Liver (tissue), 9 donors: ENCODE results near the gene TTLL3. TPM values are rescaled to one million over a fixed set of nuclear protein-coding genes. Genes with fewer than 3 reads are reported as not detected.

Experiments
- DNase-seq: peaks from one replicate; pipeline ENCODE4 v3.0.0-alpha.2; 2017; ENCODE audit warnings: low spot score
- H3K27ac ChIP-seq, 2 donors: one replicate each; pipeline ENCODE4 v1.7.0; 2013; ENCODE audit warnings: inconsistent platforms in 2 of 2, low read length in 2 of 2, control low read depth in 1 of 2, low read depth in 1 of 2, mild to moderate bottlenecking in 1 of 2
- H3K27me3 ChIP-seq, 4 donors: one replicate each; pipeline versions ENCODE4 v1.6.1 to v1.7.0; 2013; ENCODE audit warnings: low read length in 3 of 4, inconsistent platforms in 1 of 4, mild to moderate bottlenecking in 1 of 4, moderate library complexity in 1 of 4; ENCODE audit not compliant: control insufficient read depth in 4 of 4, insufficient read depth in 4 of 4
- H3K36me3 ChIP-seq, 4 donors: one replicate each; pipeline versions ENCODE4 v1.6.1 to v1.7.0; 2013; ENCODE audit warnings: low read length in 3 of 4, mild to moderate bottlenecking in 3 of 4, low read depth in 1 of 4, moderate library complexity in 1 of 4; ENCODE audit not compliant: control insufficient read depth in 4 of 4, insufficient read depth in 3 of 4
- H3K4me1 ChIP-seq, 4 donors: one replicate each; pipeline versions ENCODE4 v1.6.1 to v1.7.0; 2013; ENCODE audit warnings: low read length in 3 of 4, mild to moderate bottlenecking in 3 of 4, moderate library complexity in 1 of 4; ENCODE audit not compliant: control insufficient read depth in 4 of 4, insufficient read depth in 4 of 4
- H3K4me3 ChIP-seq, 3 donors: one replicate each; pipeline versions ENCODE4 v1.6.1 to v1.7.0; 2013; ENCODE audit warnings: low read length in 3 of 3, control low read depth in 1 of 3, low read depth in 1 of 3, mild to moderate bottlenecking in 1 of 3
- H3K9ac ChIP-seq, 2 donors: one replicate each; pipeline ENCODE4 v1.7.0; 2013; ENCODE audit warnings: low read length in 2 of 2, mild to moderate bottlenecking in 2 of 2, moderate library complexity in 2 of 2, control low read depth in 1 of 2, low read depth in 1 of 2
- H3K9me3 ChIP-seq, 4 donors: one replicate each; pipeline versions ENCODE4 v1.6.1 to v1.7.0; 2013; ENCODE audit warnings: low read length in 3 of 4; ENCODE audit not compliant: control insufficient read depth in 4 of 4
- FOXA2 ChIP-seq: IDR thresholded peaks from 2 replicates; pipeline ENCODE4 v1.6.1; 2016; ENCODE audit warnings: antibody characterized with exemption
- HNF4A ChIP-seq, 2 donors: conservative IDR thresholded peaks; 2 replicates each; pipeline ENCODE4 v1.6.1; 2016; ENCODE audit warnings: antibody characterized with exemption in 2 of 2, mild to moderate bottlenecking in 2 of 2
- HNF4G ChIP-seq: IDR thresholded peaks from 2 replicates; pipeline ENCODE4 v1.6.1; 2016; ENCODE audit warnings: antibody characterized with exemption
- NR2F2 ChIP-seq: IDR thresholded peaks from 2 replicates; pipeline ENCODE4 v1.6.1; 2016; ENCODE audit warnings: antibody characterized with exemption
- RXRA ChIP-seq, 2 donors: IDR thresholded peaks; 2 replicates each; pipeline ENCODE4 v1.6.1; 2017 to 2018; ENCODE audit warnings: antibody characterized with exemption in 2 of 2, mild to moderate bottlenecking in 1 of 2
- TAF1 ChIP-seq: conservative IDR thresholded peaks from 2 replicates; pipeline ENCODE4 v1.6.1; 2016; ENCODE audit warnings: antibody characterized with exemption, mild to moderate bottlenecking
- YY1 ChIP-seq: IDR thresholded peaks from 2 replicates; pipeline ENCODE4 v1.6.1; 2016; ENCODE audit warnings: antibody characterized with exemption, mild to moderate bottlenecking
- WGBS: extraction: QIAGEN DNeasy Blood & Tissue Kit; methylation state at CpG from one replicate; pipeline ENCODE4 v1.1.7; 2013; 5-methylcytosine and 5-hydroxymethylcytosine counted together
- polyA plus RNA-seq, 2 donors: library from polyadenylated mRNA; stranded (reverse) in 1 of 2; unstranded in 1 of 2; fragments of 200-250 nt in 1 of 2; fragments of >200 nt in 1 of 2; fragmentation: Nextera tagmentation in 1 of 2; extraction: Ambion mirVana in 1 of 2; gene quantifications; one replicate each; pipeline versions ENCODE4 v1.2.1 to v1.2.3, GENCODE V29; 2013 to 2015
- total RNA-seq, 2 donors: library from RNA; depleted of rRNA; stranded (reverse); fragments of >200 nt; gene quantifications; one replicate each; pipeline ENCODE4 v1.2.3, GENCODE V29; 2014
- TF ChIP-seq, protein P1 (sequence below): fragments of 150-350 bp; IDR thresholded peaks from 2 replicates; pipeline ENCODE4 v1.5.1; 2017; ENCODE audit warnings: improper control_type of control experiment, low read depth, low read length; ENCODE audit not compliant: missing input control
- TF ChIP-seq, protein P2 (sequence below): IDR thresholded peaks from 2 replicates; pipeline ENCODE4 v1.6.1; 2016; ENCODE audit warnings: antibody characterized with exemption, mild to moderate bottlenecking
- donor health status: healthy.
- donor health status: healthy.
- donor health status: healthy.
- donor health status: healthy.
- donor health status: healthy.

TTLL3 gene
- total and polyA plus RNA-seq, 4 donors: 2.8 to 19.6 (median 6.5) TPM

DNA sequence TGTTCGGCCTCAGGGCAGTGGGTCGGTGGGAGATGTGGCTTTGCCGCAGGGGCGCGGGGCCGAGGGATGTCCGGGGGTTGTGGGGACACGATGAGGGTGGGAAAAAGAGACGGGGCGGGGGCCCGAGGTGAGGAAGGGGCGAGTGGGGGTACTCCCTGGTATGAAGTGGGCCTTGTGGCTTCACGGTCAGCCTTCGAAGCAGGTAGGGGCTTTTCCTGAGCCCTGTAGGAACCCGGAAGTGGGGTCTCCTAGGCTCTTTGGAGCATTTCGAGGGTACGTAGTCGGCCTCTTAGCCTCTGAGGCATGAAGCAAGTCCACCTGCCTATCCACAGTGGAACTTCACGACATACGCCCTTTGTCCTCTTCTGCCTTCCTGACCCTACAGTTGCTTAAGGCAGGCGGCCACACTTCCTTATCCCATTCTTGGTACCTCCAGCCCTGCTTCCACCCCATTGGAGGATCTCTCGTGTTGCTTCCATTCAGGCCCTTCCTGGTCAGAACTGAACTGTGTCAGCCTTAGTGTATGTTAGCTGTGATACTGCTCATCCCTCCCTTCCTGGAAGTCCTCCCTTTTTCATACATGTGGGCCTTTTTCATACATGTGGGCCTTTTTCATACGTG is 16.8 kb upstream of the TTLL3 start (continued):
- no peak for TF ChIP-seq HNF4G
- no peak for TF ChIP-seq FOXA2
- TF ChIP-seq, protein P1, sequence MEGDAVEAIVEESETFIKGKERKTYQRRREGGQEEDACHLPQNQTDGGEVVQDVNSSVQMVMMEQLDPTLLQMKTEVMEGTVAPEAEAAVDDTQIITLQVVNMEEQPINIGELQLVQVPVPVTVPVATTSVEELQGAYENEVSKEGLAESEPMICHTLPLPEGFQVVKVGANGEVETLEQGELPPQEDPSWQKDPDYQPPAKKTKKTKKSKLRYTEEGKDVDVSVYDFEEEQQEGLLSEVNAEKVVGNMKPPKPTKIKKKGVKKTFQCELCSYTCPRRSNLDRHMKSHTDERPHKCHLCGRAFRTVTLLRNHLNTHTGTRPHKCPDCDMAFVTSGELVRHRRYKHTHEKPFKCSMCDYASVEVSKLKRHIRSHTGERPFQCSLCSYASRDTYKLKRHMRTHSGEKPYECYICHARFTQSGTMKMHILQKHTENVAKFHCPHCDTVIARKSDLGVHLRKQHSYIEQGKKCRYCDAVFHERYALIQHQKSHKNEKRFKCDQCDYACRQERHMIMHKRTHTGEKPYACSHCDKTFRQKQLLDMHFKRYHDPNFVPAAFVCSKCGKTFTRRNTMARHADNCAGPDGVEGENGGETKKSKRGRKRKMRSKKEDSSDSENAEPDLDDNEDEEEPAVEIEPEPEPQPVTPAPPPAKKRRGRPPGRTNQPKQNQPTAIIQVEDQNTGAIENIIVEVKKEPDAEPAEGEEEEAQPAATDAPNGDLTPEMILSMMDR: no peak
- no peak for TF ChIP-seq TAF1

DNA sequence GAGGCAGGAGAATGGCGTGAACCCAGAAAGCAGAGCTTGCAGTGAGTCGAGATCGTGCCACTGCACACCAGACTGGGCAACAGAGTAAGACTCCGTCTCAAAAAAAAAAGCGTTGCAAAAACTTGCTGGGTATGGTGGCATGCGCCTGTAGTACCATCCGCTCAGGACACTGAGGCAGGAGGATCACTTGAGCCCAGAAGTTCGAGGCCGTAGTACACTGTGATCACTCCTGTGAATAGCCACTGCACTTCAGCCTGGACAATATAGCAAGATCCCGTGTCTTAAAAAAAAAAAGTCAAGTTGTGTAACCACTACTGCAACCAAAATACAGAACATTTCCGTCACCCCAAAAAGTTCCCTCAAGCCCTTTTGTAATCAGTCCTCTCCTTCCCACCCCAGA is 15.7 kb upstream of the TTLL3 start:
- H3K4me1 ChIP-seq: peaks cover 0 to 24% (median 19%) of the 10 kb centered on the region in 4 donors
- no peak overlapping the region for H3K4me3 ChIP-seq
- H3K27me3 ChIP-seq: no peaks in the 10 kb centered on the region

DNA sequence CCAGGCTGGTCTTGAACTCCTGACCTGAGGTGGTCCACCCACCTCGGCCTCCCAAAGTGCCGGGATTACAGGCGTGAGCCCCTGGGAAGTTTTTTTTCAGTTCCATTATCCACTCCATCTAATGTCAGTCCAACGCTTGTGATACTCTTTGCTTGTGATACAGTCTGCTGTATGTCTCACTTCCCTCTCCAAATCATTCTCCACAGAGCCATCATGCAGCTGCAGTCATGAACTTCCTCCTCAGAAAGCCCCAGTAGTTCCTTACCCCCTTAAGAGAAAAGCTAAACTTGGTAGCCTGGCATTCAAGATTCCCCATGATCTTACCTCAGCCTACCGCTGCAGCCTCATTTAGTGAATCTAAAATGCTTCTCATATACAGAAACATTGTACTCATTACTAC is 14.9 kb upstream of the TTLL3 start:
- Histone ChIP-seq H3K9me3 (no peaks in the 10 kb centered on the region), H3K36me3 (peaks cover 10 to 32% (median 29%) of the 10 kb centered on the region in 4 donors), H3K27me3 (no peaks in the 10 kb centered on the region), H3K27ac (no peak overlapping the region), H3K9ac (no peak overlapping the region), H3K4me1 (peaks cover 0 to 24% (median 19%) of the 10 kb centered on the region in 4 donors), H3K4me3 (no peak overlapping the region)
- TF ChIP-seq, protein P1: no peak
- TF ChIP-seq RXRA (IDR thresholded peaks at IDR 0.05): no peak
- TF ChIP-seq HNF4A (conservative IDR thresholded peaks at IDR 0.05): no peak
- TF ChIP-seq, protein P2, sequence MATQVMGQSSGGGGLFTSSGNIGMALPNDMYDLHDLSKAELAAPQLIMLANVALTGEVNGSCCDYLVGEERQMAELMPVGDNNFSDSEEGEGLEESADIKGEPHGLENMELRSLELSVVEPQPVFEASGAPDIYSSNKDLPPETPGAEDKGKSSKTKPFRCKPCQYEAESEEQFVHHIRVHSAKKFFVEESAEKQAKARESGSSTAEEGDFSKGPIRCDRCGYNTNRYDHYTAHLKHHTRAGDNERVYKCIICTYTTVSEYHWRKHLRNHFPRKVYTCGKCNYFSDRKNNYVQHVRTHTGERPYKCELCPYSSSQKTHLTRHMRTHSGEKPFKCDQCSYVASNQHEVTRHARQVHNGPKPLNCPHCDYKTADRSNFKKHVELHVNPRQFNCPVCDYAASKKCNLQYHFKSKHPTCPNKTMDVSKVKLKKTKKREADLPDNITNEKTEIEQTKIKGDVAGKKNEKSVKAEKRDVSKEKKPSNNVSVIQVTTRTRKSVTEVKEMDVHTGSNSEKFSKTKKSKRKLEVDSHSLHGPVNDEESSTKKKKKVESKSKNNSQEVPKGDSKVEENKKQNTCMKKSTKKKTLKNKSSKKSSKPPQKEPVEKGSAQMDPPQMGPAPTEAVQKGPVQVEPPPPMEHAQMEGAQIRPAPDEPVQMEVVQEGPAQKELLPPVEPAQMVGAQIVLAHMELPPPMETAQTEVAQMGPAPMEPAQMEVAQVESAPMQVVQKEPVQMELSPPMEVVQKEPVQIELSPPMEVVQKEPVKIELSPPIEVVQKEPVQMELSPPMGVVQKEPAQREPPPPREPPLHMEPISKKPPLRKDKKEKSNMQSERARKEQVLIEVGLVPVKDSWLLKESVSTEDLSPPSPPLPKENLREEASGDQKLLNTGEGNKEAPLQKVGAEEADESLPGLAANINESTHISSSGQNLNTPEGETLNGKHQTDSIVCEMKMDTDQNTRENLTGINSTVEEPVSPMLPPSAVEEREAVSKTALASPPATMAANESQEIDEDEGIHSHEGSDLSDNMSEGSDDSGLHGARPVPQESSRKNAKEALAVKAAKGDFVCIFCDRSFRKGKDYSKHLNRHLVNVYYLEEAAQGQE: no peak
- TF ChIP-seq TAF1: no peak
- no peak for TF ChIP-seq HNF4G
- no peak for DNase-seq
- WGBS: 88% methylated on average over 5 of the region's 5 CpGs

More for the DNA sequence above, 15.7 kb upstream of the TTLL3 start:
- no peak overlapping the region for H3K27ac ChIP-seq
- H3K9me3 ChIP-seq: no peaks in the 10 kb centered on the region
- TF ChIP-seq NR2F2 (no peak), HNF4G (no peak), YY1 (no peak), HNF4A (conservative IDR thresholded peaks at IDR 0.05) (no peak), RXRA (IDR thresholded peaks at IDR 0.05) (no peak), TAF1 (no peak)
- 95% methylated on average over 11 of the region's 11 CpGs for WGBS
- peaks cover 6 to 31% (median 27%) of the 10 kb centered on the region in 4 donors for H3K36me3 ChIP-seq
- DNase-seq: no peak
- no peak overlapping the region for H3K9ac ChIP-seq
